GM23338 (cell line): ENCODE results near the gene LRIG1. TPM values are rescaled to one million over a fixed set of nuclear protein-coding genes. Genes with fewer than 3 reads are reported as not detected.

Experiments used
- ATAC-seq: fragments of 200-7000 bp; cut with Tn5 transposase; 3 replicates; pipeline ENCODE4 v1.9.1; 2020
- DNase-seq: peaks from one replicate; pipeline ENCODE4 v3.0.0-alpha.2; 2015; ENCODE audit warnings: low spot score
- H2AFZ ChIP-seq: fragments of 200-600 bp; sonication (generic); 2 replicates; pipeline ENCODE4 v1.8.0; 2016; ENCODE audit warnings: antibody characterized with exemption, mild to moderate bottlenecking, moderate library complexity
- H3F3A ChIP-seq: fragments of 200-600 bp; sonication (generic); replicated peaks from 2 replicates; pipeline ENCODE4 v1.8.0; 2017; ENCODE audit warnings: antibody characterized with exemption, mixed run types, low read depth
- H3K27ac ChIP-seq: fragments of 200-600 bp; sonication (generic); 2 replicates; pipeline ENCODE4 v1.6.1; 2016; ENCODE audit warnings: low read depth
- H3K27me3 ChIP-seq: fragments of 200-600 bp; sonication (generic); 2 replicates; pipeline ENCODE4 v1.8.0; 2016; ENCODE audit warnings: mild to moderate bottlenecking, mixed run types, moderate library complexity; ENCODE audit not compliant: insufficient read depth
- H3K36me3 ChIP-seq: fragments of 200-600 bp; sonication (generic); 2 replicates; pipeline ENCODE4 v1.8.0; 2016; ENCODE audit warnings: mild to moderate bottlenecking; ENCODE audit not compliant: insufficient read depth
- H3K4me1 ChIP-seq: fragments of 200-600 bp; sonication (generic); 2 replicates; pipeline ENCODE4 v1.8.0; 2016; ENCODE audit warnings: mild to moderate bottlenecking, moderate library complexity; ENCODE audit not compliant: insufficient read depth
- H3K4me2 ChIP-seq: fragments of 200-600 bp; sonication (generic); 2 replicates; pipeline ENCODE4 v1.7.1; 2017; ENCODE audit warnings: mixed run types
- H3K4me3 ChIP-seq: fragments of 200-600 bp; sonication (generic); 2 replicates; pipeline ENCODE4 v1.6.1; 2016; ENCODE audit warnings: mixed run types
- H3K79me2 ChIP-seq: fragments of 200-600 bp; sonication (generic); replicated peaks from 2 replicates; pipeline ENCODE4 v1.8.0; 2017; ENCODE audit warnings: mild to moderate bottlenecking; ENCODE audit not compliant: insufficient read depth
- H3K9me2 ChIP-seq: fragments of 200-600 bp; sonication (generic); 2 replicates; pipeline ENCODE4 v1.8.0; 2017; ENCODE audit not compliant: insufficient read depth
- H4K20me1 ChIP-seq: fragments of 200-600 bp; sonication (generic); replicated peaks from 2 replicates; pipeline ENCODE4 v1.8.0; 2017; ENCODE audit warnings: mild to moderate bottlenecking; ENCODE audit not compliant: insufficient read depth
- H3K27ac Mint-ChIP-seq: 2 replicates; pipeline ENCODE4 v1.8.0; 2020; ENCODE audit warnings: inconsistent platforms, mild to moderate bottlenecking, moderate library complexity, mixed read lengths
- H3K27me3 Mint-ChIP-seq: 3 replicates; pipeline ENCODE4 v1.8.0; 2022; ENCODE audit warnings: low read depth, mild to moderate bottlenecking, moderate library complexity, mixed read lengths, inconsistent platforms; ENCODE audit not compliant: insufficient read depth, poor library complexity
- H3K36me3 Mint-ChIP-seq: 3 replicates; pipeline ENCODE4 v1.8.0; 2021; ENCODE audit warnings: low read depth, mild to moderate bottlenecking, inconsistent platforms, moderate library complexity, mixed read lengths
- H3K4me1 Mint-ChIP-seq: 3 replicates; pipeline ENCODE4 v1.8.0; 2020; ENCODE audit warnings: mild to moderate bottlenecking, inconsistent platforms, mixed read lengths
- H3K4me3 Mint-ChIP-seq: 3 replicates; pipeline ENCODE4 v1.8.0; 2021; ENCODE audit warnings: moderate library complexity, mild to moderate bottlenecking, inconsistent platforms, mixed read lengths
- H3K9me3 Mint-ChIP-seq: 3 replicates; pipeline ENCODE4 v1.8.0; 2020; ENCODE audit warnings: moderate library complexity, mild to moderate bottlenecking, inconsistent platforms, mixed read lengths
- EZH2phosphoT487 ChIP-seq: fragments of 200-600 bp; sonication (generic); IDR thresholded peaks from one replicate; pipeline ENCODE4 v1.8.1; 2018; ENCODE audit warnings: antibody characterized with exemption; ENCODE audit not compliant: unreplicated experiment
- JUNB ChIP-seq: IDR thresholded peaks from one replicate; pipeline ENCODE4 v1.6.1; 2016; ENCODE audit warnings: antibody characterized with exemption; ENCODE audit not compliant: unreplicated experiment
- NANOG ChIP-seq: IDR thresholded peaks from 2 replicates; pipeline ENCODE4 v1.6.1; 2016; ENCODE audit warnings: antibody characterized with exemption, borderline replicate concordance
- polyA plus RNA-seq: library from polyadenylated mRNA; unstranded; fragments of >200 nt; fragmentation: Nextera tagmentation; extraction: Ambion mirVana; gene quantifications from 2 replicates; pipeline ENCODE4 v1.2.1, GENCODE V29; 2016
- total RNA-seq: library from RNA; depleted of rRNA; stranded (reverse); fragments of >200 nt; shearing (Covaris generic); gene quantifications from 2 replicates; pipeline ENCODE4 v1.2.3, GENCODE V29; 2014
- TF ChIP-seq, protein P1 (sequence below), 2 experiments: fragments of 200-600 bp in 1 of 2; sonication (generic) in 1 of 2; conservative IDR thresholded peaks; 2 replicates each; pipeline versions ENCODE4 v1.5.1 to v1.6.1; 2016 to 2017; ENCODE audit warnings: antibody characterized with exemption in 2 of 2, low read depth in 2 of 2, mild to moderate bottlenecking in 2 of 2, moderate library complexity in 1 of 2
- TF ChIP-seq, protein P2 (sequence below): IDR thresholded peaks from 2 replicates; pipeline ENCODE4 v1.6.1; 2016; ENCODE audit warnings: antibody characterized with exemption
- TF ChIP-seq, protein P3 (sequence below): IDR thresholded peaks from one replicate; pipeline ENCODE4 v1.6.1; 2018; ENCODE audit warnings: antibody characterized with exemption; ENCODE audit not compliant: unreplicated experiment

The LRIG1 gene
- total and polyA plus RNA-seq, 2 experiments from 2014 or later: 40.0 to 134 TPM

DNA sequence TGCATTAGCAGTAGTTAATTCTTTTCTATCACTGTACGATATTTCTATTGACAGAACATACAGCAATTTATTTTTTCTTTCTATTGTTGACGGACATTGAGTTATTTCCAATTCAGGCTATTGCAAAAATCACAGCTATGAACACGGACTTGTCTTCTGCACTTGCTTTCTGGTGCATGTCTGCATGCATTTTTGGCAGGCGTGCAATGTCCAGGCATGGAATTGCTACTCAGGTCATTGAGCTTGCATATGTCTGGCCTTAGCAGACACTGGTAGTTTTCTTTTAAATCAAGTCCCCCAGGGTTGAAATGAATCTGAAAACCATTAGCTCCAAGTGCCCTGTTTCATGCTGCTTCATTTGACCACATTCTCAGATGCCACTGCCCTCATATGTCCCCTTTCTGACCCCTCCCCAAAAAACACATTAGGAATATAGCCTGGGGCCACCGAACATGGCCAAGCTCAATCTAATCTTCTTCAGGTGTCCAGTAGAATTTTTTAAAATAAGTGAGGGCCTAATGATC lies 72.8 kb downstream of the LRIG1 start:
- H3K4me2 ChIP-seq: no peak overlapping the region
- H3K9me2 ChIP-seq: peaks cover 4% of the 10 kb centered on the region; the same call in 1 of the 2 replicates
- H3K79me2 ChIP-seq: peaks cover 100% of the 10 kb centered on the region
- H3K36me3 ChIP-seq: peaks cover 9% of the 10 kb centered on the region; the same call in 1 of the 2 replicates
- Mint-ChIP-seq H3K27me3 (peaks cover 12% of the 10 kb centered on the region), H3K9me3 (peaks cover 12% of the 10 kb centered on the region), H3K4me3 (no peak overlapping the region), H3K4me1 (peaks cover 75% of the 10 kb centered on the region), H3K36me3 (peaks cover 70% of the 10 kb centered on the region), H3K27ac (peak overlapping the region; percentile 71)
- H3K27ac ChIP-seq: no peak overlapping the region
- no peak for ATAC-seq
- H3F3A ChIP-seq: no peaks in the 10 kb centered on the region
- H4K20me1 ChIP-seq: peaks cover 34% of the 10 kb centered on the region
- no peak for DNase-seq
- H2AFZ ChIP-seq: no peak overlapping the region
- no peak overlapping the region for H3K4me3 ChIP-seq
- peaks cover 40% of the 10 kb centered on the region for H3K4me1 ChIP-seq
- TF ChIP-seq JUNB (no peak), NANOG (no peak), EZH2phosphoT487 (no peak)
- TF ChIP-seq, protein P1, sequence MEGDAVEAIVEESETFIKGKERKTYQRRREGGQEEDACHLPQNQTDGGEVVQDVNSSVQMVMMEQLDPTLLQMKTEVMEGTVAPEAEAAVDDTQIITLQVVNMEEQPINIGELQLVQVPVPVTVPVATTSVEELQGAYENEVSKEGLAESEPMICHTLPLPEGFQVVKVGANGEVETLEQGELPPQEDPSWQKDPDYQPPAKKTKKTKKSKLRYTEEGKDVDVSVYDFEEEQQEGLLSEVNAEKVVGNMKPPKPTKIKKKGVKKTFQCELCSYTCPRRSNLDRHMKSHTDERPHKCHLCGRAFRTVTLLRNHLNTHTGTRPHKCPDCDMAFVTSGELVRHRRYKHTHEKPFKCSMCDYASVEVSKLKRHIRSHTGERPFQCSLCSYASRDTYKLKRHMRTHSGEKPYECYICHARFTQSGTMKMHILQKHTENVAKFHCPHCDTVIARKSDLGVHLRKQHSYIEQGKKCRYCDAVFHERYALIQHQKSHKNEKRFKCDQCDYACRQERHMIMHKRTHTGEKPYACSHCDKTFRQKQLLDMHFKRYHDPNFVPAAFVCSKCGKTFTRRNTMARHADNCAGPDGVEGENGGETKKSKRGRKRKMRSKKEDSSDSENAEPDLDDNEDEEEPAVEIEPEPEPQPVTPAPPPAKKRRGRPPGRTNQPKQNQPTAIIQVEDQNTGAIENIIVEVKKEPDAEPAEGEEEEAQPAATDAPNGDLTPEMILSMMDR (conservative IDR thresholded peaks at IDR 0.05; ENCODE audit: low read depth in 2 of 2): no peak
- H3K27me3 ChIP-seq: no peaks in the 10 kb centered on the region

DNA sequence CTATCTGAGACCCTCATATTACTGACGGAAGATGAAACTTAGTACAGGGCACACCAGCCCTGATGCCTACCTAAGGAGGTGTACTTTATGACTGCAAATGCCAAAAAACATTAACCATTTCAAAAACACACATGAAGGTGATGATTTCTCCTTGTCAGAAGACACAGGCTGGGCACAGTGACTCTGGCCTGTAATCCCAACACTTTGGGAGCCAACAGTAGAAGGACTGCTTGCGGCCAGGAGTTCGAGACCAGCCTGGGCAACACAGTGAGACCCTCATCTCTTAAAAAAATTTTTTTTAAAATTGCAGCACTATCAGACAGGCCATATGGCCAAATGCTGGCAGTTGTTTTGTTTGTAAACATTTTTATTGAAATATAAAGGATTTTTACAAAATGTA lies 73.5 kb downstream of the LRIG1 start:
- Histone ChIP-seq H3K9me2 (peaks cover 4% of the 10 kb centered on the region; the same call in 1 of the 2 replicates), H3K27ac (no peak overlapping the region), H3F3A (no peaks in the 10 kb centered on the region), H2AFZ (no peak overlapping the region), H3K4me3 (no peak overlapping the region), H3K4me1 (peaks cover 39% of the 10 kb centered on the region), H3K4me2 (no peak overlapping the region), H4K20me1 (peaks cover 37% of the 10 kb centered on the region), H3K27me3 (no peaks in the 10 kb centered on the region), H3K79me2 (peaks cover 100% of the 10 kb centered on the region), H3K36me3 (peaks cover 13% of the 10 kb centered on the region)
- no peak for ATAC-seq
- peaks cover 19% of the 10 kb centered on the region for H3K9me3 Mint-ChIP-seq
- 0 out of 2 replicates have a peak overlapping the region, but pooled peaks have one; percentile 3 for H3K27ac Mint-ChIP-seq
- H3K4me3 Mint-ChIP-seq: no peak overlapping the region
- peaks cover 11% of the 10 kb centered on the region for H3K27me3 Mint-ChIP-seq
- peaks cover 71% of the 10 kb centered on the region for H3K4me1 Mint-ChIP-seq
- DNase-seq: no peak
- peaks cover 74% of the 10 kb centered on the region for H3K36me3 Mint-ChIP-seq
- TF ChIP-seq, protein P2, sequence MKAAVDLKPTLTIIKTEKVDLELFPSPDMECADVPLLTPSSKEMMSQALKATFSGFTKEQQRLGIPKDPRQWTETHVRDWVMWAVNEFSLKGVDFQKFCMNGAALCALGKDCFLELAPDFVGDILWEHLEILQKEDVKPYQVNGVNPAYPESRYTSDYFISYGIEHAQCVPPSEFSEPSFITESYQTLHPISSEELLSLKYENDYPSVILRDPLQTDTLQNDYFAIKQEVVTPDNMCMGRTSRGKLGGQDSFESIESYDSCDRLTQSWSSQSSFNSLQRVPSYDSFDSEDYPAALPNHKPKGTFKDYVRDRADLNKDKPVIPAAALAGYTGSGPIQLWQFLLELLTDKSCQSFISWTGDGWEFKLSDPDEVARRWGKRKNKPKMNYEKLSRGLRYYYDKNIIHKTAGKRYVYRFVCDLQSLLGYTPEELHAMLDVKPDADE: no peak

DNA sequence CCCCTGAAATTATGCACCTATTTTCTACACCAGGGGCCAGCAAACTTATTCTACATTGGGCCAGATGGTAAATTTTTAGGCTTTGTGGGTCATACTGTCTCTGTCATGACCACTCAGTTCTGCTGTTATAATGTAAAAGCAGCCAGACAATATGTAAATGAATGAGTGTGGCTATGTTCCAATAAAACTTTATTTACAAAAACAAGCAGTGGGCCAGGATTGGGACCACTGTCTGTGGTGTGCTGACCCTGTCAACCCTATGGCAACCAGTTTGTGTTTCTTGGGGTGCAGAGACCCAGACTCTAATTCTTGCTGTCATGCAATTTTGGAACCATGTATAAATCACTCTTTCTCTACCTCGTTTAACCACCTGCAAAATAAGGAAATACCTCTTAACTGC lies 74.7 kb downstream of the LRIG1 start:
- ATAC-seq (no peak), DNase-seq (no peak)
- H3F3A ChIP-seq: no peaks in the 10 kb centered on the region
- Mint-ChIP-seq H3K27ac (no peak overlapping the region), H3K9me3 (peaks cover 31% of the 10 kb centered on the region), H3K4me1 (peaks cover 59% of the 10 kb centered on the region), H3K36me3 (peaks cover 74% of the 10 kb centered on the region), H3K27me3 (peaks cover 11% of the 10 kb centered on the region), H3K4me3 (no peak overlapping the region)
- H3K9me2 ChIP-seq: no peaks in the 10 kb centered on the region; the same call in 1 of the 2 replicates
- H3K27me3 ChIP-seq: no peaks in the 10 kb centered on the region
- no peak overlapping the region for H2AFZ ChIP-seq
- no peak for TF ChIP-seq NANOG
- TF ChIP-seq EZH2phosphoT487: no peak
- TF ChIP-seq, protein P3, sequence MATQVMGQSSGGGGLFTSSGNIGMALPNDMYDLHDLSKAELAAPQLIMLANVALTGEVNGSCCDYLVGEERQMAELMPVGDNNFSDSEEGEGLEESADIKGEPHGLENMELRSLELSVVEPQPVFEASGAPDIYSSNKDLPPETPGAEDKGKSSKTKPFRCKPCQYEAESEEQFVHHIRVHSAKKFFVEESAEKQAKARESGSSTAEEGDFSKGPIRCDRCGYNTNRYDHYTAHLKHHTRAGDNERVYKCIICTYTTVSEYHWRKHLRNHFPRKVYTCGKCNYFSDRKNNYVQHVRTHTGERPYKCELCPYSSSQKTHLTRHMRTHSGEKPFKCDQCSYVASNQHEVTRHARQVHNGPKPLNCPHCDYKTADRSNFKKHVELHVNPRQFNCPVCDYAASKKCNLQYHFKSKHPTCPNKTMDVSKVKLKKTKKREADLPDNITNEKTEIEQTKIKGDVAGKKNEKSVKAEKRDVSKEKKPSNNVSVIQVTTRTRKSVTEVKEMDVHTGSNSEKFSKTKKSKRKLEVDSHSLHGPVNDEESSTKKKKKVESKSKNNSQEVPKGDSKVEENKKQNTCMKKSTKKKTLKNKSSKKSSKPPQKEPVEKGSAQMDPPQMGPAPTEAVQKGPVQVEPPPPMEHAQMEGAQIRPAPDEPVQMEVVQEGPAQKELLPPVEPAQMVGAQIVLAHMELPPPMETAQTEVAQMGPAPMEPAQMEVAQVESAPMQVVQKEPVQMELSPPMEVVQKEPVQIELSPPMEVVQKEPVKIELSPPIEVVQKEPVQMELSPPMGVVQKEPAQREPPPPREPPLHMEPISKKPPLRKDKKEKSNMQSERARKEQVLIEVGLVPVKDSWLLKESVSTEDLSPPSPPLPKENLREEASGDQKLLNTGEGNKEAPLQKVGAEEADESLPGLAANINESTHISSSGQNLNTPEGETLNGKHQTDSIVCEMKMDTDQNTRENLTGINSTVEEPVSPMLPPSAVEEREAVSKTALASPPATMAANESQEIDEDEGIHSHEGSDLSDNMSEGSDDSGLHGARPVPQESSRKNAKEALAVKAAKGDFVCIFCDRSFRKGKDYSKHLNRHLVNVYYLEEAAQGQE: no peak
- no peak overlapping the region for H3K4me3 ChIP-seq
- peaks cover 100% of the 10 kb centered on the region for H3K79me2 ChIP-seq
- peaks cover 24% of the 10 kb centered on the region for H3K36me3 ChIP-seq
- H4K20me1 ChIP-seq: peaks cover 35% of the 10 kb centered on the region
- no peak overlapping the region for H3K27ac ChIP-seq
- H3K4me1 ChIP-seq: peaks cover 36% of the 10 kb centered on the region
- H3K4me2 ChIP-seq: no peak overlapping the region
